GM18907 (cell line): ENCODE results near the gene RPA1.
"Not testable (repeated sequence)": the region's sequence is repeated elsewhere in the genome, so short reads cannot be mapped to it uniquely, and the experiment has no call there.

Source experiments
- ATAC-seq: cut with Tn5 transposase; IDR thresholded peaks from one replicate; pipeline ENCODE4 v1.9.1; 2021; ENCODE audit warnings: mild to moderate bottlenecking, moderate library complexity; ENCODE audit not compliant: unreplicated experiment

RPA1 gene

GRCh38 chr17:1873418-1873817, 43.6 kb downstream of the RPA1 start:
- ATAC-seq, result no peak

DNA sequence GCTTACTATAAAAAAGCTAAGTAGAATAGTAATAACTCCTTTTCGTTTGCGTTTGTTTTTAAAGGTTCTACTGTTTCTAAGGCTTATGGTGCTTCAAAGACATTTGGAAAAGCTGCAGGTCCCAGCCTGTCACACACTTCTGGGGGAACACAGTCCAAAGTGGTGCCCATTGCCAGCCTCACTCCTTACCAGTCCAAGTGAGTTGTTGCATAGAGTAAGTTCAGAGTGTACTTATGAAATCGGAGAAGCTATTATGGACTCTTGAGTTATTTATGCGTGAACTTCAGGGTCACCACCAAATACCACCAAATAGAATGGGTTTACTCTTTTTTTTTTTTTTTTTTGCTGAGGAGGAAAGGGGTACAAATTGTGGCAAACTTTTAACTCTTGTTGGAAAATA, 45.8 kb downstream of the RPA1 start:
- no peak for ATAC-seq

- no peak for ATAC-seq
Observed at GRCh38 chr17:1878419-1879121, 48.8 kb downstream of the RPA1 start.

DNA sequence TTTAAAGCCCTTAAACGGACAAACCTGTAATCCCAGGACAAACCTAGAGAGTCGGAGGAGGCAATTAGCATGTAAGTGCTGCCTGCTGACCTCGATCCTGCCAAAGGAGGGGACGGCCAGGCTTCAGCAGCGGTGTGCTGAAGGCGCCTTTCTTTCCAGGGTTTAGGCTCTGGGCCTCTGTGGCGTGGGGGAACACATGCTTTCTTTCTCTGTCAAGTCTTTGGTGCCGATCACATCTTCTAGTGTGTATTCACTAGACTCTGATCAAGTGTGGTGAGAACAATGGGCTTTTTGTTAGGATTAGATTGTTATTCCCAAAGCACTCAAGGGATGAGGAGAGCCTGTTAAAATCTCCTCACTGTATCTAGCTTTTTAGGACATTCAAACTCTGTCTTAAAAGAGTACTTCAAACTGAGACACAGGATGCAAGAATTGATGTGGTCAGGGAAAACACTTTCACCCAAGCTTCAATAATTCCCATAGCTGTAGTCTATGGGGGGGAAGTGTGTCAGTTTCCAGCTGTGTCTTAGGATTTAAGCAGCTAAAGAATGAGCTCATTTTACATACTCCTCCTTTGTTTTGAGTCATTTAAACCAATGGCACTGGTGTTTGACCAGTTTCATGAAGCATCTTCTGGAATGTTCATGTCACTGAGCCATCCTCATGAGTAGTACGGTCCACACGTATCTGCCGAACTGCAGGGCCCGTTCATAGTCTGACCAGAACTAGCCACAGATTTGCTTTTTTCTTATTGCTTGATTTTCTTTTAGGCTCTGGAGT, 51.2 kb downstream of the RPA1 start:
- no peak for ATAC-seq

DNA sequence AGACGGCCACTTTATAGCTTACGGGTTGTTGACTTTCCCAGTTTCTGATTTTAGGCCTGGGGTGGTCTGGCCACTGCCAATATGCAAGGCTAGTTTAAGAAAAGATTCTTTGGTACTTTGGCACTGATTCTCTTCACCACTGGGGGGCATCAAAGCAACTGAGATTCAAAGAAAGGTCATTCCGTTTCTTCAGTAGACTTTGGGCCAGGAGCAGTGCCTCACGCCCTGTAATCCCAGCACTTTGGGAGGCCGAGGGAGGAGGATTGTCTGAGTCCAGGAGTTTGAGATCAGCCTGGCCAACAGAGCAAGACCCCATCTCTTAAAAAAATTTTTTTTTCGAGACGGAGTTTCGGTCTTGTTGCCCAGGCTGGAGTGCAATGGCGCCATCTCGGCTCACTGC, 53.0 kb downstream of the RPA1 start:
- no peak for ATAC-seq

DNA sequence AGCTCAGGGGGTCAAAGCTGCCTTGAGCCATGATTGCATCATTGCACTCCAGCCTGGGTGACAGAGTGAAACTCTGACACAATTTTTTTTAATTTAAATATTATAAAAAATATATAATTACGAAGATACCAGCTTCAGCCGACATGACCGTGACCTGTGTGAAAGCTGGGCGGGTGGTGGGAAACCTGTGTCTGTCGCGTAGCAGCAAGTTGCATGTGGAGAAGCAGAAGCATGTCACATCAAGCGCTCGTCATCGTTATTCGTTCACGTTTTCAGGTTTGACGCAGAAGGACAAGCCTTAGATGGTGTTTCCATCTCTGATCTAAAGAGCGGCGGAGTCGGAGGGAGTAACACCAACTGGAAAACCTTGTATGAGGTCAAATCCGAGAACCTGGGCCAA, 53.7 kb downstream of the RPA1 start:
- no peak for ATAC-seq

GRCh38 chr17:1888741-1889140, 58.9 kb downstream of the RPA1 start:
- no peak for ATAC-seq

DNA sequence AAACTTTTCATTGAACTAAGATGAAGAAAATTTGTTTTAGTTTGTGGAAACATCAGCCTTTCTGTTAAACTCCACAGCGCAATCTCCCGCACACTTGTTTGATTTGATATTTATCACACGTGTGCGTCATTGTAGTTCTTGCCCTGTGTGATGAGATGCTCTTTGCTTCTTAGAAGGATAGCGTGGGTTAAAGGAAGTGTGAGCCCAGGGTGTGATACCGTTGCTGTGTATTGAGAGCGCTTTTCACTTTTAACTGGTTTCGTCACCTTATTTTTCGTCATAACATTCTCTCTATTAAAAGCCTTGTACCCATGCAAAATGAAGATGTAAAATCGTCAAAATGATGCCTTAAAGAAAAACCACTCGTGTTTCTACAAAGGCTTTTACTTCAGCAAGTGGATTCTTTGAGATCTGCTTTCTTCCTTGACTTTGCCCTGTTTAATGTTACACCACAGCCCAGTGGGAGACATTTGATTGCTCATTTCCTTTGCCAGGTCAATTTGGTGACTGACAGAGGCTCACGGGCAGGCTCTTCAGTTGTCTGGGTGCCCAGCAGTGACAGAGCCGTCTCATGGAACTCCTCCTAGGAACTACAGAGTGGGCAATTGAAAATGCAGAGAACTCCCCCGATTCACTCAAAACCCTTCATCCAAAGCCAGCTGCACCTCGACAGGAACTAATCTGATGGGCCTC, 61.1 kb downstream of the RPA1 start:
- no peak for ATAC-seq

DNA sequence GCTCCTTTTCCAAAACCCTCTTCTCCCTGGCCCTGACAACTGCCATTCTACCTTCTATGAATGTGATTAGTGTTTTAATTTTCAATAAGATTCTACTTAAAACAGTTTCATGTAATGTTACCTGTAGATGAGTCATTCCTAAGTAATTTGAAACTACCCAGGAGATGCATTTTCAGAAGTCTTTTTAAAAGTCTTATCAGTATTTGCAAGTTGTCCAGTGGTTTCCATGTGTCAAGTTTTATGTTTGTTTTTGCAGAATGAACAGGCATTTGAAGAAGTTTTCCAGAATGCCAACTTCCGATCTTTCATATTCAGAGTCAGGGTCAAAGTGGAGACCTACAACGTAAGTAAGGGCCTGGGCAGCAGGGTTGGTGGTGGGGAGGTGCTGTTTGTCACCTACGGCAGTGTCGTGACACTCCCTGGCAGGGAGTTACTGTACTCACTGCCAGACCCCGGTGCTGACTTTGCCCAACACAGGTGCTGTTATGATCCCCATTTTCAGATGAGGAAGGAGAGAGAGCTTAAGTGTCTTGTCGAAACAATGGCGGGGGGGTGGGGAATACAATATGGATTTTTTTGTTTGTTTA, 65.0 kb downstream of the RPA1 start:
- ATAC-seq, result no peak

- not testable (repeated sequence) for ATAC-seq
Observed at GRCh38 chr17:1895479-1895878, 65.7 kb downstream of the RPA1 start.

DNA sequence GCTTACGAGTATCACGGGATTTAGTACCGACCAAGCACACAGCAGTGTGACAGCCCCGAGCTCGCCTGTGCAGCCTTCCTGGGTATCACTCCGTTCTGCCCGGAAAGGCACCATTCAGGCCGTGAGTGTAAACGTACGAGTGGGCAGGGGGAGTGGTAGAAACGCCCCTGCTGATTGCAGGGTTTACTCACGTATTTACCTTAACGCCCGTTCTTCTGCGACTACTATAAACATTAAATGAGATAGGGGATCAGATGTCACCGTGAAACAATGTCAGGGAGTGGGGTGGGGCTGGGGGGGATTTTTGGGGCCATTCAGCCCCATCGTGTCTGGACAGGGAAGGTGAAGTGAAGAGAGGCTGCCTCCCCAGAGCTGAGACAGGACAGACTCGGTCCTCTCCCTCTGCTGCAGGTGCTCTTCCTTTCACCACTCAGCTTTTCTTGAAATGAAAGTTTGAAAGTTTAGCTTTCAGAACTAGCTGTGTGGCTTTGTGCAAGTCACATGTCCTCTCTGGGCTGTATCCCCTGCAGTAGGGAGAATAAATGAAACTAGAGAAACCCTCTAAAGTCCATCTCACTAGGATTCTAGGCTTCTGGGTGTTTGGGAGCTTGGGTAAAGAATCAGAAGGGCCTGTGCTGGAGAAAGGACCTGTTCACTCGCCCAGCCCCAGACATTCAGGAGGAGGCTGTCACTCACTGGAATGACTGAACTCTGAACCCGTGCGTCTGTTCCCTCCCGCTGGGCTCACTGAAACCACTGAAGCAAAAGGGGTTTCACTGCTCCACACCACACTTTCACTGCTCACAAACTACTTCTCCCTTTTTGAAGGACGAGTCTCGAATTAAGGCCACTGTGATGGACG, 66.7 kb downstream of the RPA1 start:
- ATAC-seq, result no peak

- no peak for ATAC-seq
Observed at GRCh38 chr17:1897105-1897656, 67.4 kb downstream of the RPA1 start.

DNA sequence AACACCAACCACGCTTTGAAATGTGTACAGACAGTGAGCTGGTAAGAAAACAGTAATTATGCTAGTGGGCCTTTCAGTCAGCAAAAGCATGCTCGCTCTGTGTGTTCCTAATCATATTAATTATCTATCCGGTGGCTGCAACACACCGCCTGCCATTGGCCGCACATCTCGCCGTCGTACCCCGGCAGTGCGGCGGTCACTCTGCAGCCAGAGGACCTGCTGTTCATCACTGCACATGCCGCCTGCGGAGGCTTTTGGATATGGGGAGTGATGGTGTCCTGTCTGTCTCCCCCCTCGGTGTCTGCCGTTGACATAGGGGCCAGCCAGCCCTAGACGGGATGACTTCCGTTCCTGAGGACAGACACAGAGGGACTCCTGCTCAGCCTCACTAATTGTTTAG, 68.5 kb downstream of the RPA1 start:
- ATAC-seq, result no peak

- ATAC-seq, result no peak
Observed at GRCh38 chr17:1898872-1899271, 69.1 kb downstream of the RPA1 start.

- no peak for ATAC-seq
Observed at GRCh38 chr17:1899403-1900000, 69.7 kb downstream of the RPA1 start.

GRCh38 chr17:1904273-1905182, 74.7 kb downstream of the RPA1 start:
- ATAC-seq, result no peak

- ATAC-seq, result no peak
Observed at GRCh38 chr17:1905190-1905913, 75.5 kb downstream of the RPA1 start.

- no peak for ATAC-seq
Observed at GRCh38 chr17:1906662-1907101, 76.9 kb downstream of the RPA1 start.
